ENCODE measurements around the gene CPNE2.

DNA sequence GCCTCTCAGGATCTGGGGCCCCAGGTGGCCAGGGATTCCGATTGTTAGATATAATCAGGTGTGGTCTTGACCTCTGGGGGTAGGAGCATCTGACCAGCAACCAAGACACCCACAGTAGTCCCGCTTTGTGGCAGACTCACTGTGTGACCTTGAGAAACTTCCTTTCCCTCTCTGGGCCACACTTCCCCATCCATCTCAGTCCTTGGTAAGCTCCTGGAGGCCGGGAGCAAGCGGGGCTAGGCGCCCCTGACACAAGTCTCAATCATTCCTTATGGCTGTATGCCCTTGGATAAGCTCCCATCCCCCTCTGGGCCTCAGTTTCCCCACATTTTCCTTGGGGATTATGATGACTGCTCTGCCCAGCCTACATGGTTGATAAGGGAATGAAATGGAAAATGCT is 21.3 kb downstream of the CPNE2 start:
- TF ChIP-seq, protein P1, sequence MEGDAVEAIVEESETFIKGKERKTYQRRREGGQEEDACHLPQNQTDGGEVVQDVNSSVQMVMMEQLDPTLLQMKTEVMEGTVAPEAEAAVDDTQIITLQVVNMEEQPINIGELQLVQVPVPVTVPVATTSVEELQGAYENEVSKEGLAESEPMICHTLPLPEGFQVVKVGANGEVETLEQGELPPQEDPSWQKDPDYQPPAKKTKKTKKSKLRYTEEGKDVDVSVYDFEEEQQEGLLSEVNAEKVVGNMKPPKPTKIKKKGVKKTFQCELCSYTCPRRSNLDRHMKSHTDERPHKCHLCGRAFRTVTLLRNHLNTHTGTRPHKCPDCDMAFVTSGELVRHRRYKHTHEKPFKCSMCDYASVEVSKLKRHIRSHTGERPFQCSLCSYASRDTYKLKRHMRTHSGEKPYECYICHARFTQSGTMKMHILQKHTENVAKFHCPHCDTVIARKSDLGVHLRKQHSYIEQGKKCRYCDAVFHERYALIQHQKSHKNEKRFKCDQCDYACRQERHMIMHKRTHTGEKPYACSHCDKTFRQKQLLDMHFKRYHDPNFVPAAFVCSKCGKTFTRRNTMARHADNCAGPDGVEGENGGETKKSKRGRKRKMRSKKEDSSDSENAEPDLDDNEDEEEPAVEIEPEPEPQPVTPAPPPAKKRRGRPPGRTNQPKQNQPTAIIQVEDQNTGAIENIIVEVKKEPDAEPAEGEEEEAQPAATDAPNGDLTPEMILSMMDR (IDR thresholded peaks at IDR 0.05), result no peak
- no peak for TF ChIP-seq POLR2A (IDR thresholded peaks at IDR 0.05)

Measured in lower leg skin (tissue), 3 donors.